ENCODE measurements around the gene TPX2.

TPX2 gene

DNA sequence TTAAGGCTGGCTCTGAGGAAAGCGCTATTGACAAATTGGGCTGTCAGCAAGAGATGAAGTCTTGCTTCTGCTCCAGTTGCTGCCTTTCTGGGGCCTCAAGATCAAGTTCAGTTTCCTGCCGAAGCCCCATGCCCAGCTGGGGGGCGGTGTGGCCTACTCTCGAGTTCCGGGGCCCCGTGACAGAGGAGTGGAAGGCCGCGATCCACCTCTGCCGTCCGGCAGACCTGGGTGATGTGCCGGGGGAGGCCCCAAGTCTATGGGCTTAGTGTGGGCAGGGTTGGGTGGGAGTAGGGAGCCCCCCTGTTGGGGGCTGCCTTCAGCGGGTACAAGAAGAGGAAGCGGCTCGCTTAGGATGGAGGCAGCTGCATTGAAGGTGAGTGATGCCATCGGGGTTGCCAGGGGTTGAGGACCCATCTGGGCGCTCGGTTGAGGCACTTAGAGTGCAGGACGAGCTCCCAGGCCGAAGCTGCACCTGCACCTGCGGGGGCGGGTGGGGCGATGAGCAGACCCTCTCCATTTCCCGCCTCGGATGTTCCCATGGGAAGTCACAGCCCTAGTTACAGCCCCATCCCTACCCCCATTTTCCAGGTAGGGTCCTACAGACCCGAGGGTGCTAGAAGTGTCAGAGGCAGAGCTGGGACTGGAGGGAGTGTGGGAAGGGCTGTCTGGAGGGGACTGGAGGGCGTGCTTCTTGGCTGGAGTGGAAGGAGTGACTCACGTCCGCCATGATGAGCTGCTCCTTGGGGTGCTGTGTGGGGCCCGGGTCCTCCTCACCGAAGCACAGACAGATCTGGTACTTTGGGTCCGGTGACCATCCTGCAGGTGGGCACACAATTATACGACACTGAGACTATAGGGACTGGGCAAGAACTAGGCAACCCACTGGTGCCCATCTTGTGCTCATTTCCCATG lies 109.3 kb downstream of the TPX2 start:
- DNase-seq (ENCODE audit: low read depth): no peak

DNA sequence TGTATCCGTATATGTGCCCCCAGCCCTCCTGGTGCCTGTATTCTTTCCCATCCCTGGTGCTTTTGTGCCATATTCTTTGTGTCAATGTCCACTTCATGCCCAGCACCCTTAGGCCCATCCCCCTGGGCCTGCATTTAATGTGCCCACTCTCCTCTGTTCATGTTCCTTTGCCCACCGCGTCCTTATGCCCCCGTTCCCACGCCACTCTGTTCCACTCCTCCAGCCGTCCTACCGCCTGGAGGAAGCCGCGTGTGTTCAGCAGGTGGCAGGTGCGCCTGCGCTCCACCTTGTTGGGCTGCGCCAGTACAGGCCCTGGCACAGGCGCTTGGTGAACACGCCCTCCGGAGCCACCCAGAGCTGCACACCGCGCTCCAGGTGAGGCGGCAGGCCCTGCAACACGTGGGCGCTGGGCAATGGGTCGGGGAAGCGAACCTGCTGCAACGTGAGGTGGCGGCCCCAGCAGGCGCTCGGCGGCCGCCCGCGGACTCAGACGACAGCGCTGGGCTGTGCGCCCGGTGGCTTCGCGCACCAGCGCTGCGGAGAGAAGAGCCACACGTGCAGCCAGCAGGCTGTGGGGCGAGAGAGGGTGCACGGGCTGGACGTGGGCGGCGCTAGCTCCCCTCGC lies 110.3 kb downstream of the TPX2 start:
- DNase-seq (ENCODE audit: low read depth): no peak
